Liver (tissue), 3 donors: ENCODE data around the gene FRMPD4.

ENCODE experiments used
- EGR1 ChIP-seq, 2 donors: IDR thresholded peaks; 2 replicates each; pipeline ENCODE4 v1.6.1; 2016 to 2018; ENCODE audit warnings: antibody characterized with exemption in 2 of 2, low read depth in 2 of 2
- GABPA ChIP-seq, 2 donors: IDR thresholded peaks in 1 of 2; conservative IDR thresholded peaks in 1 of 2; 2 replicates each; pipeline ENCODE4 v1.6.1; 2016; ENCODE audit warnings: antibody characterized with exemption in 2 of 2, mild to moderate bottlenecking in 1 of 2, moderate library complexity in 1 of 2
- HNF4G ChIP-seq: IDR thresholded peaks from 2 replicates; pipeline ENCODE4 v1.6.1; 2016; ENCODE audit warnings: antibody characterized with exemption
- JUND ChIP-seq, 2 donors: IDR thresholded peaks; 2 replicates each; pipeline ENCODE4 v1.6.1; 2016; ENCODE audit warnings: antibody characterized with exemption in 2 of 2
- NR2F2 ChIP-seq: IDR thresholded peaks from 2 replicates; pipeline ENCODE4 v1.6.1; 2016; ENCODE audit warnings: antibody characterized with exemption
- RAD21 ChIP-seq, 2 donors: IDR thresholded peaks; 2 replicates each; pipeline ENCODE4 v1.6.1; 2016; ENCODE audit warnings: antibody characterized with exemption in 2 of 2, mild to moderate bottlenecking in 2 of 2
- REST ChIP-seq: IDR thresholded peaks from 2 replicates; pipeline ENCODE4 v1.6.1; 2016; ENCODE audit warnings: antibody characterized with exemption, mild to moderate bottlenecking
- SP1 ChIP-seq: IDR thresholded peaks from 2 replicates; pipeline ENCODE4 v1.6.1; 2018; ENCODE audit warnings: antibody characterized with exemption, mild to moderate bottlenecking
- TAF1 ChIP-seq: conservative IDR thresholded peaks from 2 replicates; pipeline ENCODE4 v1.6.1; 2016; ENCODE audit warnings: antibody characterized with exemption, mild to moderate bottlenecking
- YY1 ChIP-seq: IDR thresholded peaks from 2 replicates; pipeline ENCODE4 v1.6.1; 2016; ENCODE audit warnings: antibody characterized with exemption, mild to moderate bottlenecking
- TF ChIP-seq, protein P1 (sequence below): fragments of 150-350 bp; IDR thresholded peaks from 2 replicates; pipeline ENCODE4 v1.5.1; 2017; ENCODE audit warnings: improper control_type of control experiment, low read depth, low read length; ENCODE audit not compliant: missing input control
- TF ChIP-seq, protein P2 (sequence below): IDR thresholded peaks from 2 replicates; pipeline ENCODE4 v1.6.1; 2016; ENCODE audit warnings: antibody characterized with exemption
- TF ChIP-seq, protein P3 (sequence below): IDR thresholded peaks from 2 replicates; pipeline ENCODE4 v1.6.1; 2016; ENCODE audit warnings: antibody characterized with exemption
- donor health status: healthy.
- donor health status: healthy.

DNA sequence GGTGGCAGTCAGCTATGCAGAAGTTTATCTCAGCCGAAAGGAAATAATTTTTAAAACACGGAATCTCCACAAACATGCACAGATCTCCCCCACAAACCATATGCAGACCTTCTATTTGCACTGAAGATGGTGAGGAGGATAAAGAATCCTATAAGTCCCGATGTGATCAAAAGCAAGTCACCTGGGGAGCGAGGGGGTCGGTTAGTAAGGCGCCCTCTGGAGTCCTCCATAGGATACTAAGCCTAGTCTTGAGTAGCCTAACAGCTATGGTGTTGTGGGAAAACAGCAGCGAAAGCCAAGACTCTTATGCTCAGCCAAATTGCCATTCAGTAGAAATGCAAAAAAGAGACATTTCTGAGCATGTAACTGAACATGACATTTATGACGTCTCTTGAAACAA lies 210.9 kb downstream of the FRMPD4 start:
- TF ChIP-seq JUND (IDR thresholded peaks at IDR 0.05) = no peak
- TF ChIP-seq, protein P1, sequence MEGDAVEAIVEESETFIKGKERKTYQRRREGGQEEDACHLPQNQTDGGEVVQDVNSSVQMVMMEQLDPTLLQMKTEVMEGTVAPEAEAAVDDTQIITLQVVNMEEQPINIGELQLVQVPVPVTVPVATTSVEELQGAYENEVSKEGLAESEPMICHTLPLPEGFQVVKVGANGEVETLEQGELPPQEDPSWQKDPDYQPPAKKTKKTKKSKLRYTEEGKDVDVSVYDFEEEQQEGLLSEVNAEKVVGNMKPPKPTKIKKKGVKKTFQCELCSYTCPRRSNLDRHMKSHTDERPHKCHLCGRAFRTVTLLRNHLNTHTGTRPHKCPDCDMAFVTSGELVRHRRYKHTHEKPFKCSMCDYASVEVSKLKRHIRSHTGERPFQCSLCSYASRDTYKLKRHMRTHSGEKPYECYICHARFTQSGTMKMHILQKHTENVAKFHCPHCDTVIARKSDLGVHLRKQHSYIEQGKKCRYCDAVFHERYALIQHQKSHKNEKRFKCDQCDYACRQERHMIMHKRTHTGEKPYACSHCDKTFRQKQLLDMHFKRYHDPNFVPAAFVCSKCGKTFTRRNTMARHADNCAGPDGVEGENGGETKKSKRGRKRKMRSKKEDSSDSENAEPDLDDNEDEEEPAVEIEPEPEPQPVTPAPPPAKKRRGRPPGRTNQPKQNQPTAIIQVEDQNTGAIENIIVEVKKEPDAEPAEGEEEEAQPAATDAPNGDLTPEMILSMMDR = no peak
- TF ChIP-seq REST = no peak
- TF ChIP-seq TAF1 = no peak
- TF ChIP-seq, protein P2, sequence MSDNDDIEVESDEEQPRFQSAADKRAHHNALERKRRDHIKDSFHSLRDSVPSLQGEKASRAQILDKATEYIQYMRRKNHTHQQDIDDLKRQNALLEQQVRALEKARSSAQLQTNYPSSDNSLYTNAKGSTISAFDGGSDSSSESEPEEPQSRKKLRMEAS = no peak
- TF ChIP-seq EGR1 (IDR thresholded peaks at IDR 0.05; ENCODE audit: low read depth in 2 of 2) = no peak
- no peak for TF ChIP-seq RAD21 (IDR thresholded peaks at IDR 0.05)
- TF ChIP-seq, protein P3, sequence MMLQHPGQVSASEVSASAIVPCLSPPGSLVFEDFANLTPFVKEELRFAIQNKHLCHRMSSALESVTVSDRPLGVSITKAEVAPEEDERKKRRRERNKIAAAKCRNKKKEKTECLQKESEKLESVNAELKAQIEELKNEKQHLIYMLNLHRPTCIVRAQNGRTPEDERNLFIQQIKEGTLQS = no peak
- no peak for TF ChIP-seq NR2F2
- TF ChIP-seq GABPA (IDR thresholded peaks at IDR 0.05 in 1 of 2, conservative IDR thresholded peaks at IDR 0.05 in 1 of 2) = no peak
- TF ChIP-seq HNF4G = no peak
- no peak for TF ChIP-seq SP1
- TF ChIP-seq YY1 = no peak
